Effector memory CD4-positive, alpha-beta T cell (primary cell): ENCODE data around the gene IFNG.

Experiments
- DNase-seq, 3 donors: peaks; one replicate each; pipeline ENCODE4 v3.0.0-alpha.2; 2020
- H3K27ac ChIP-seq: 2 replicates; pipeline ENCODE4 v1.7.0; 2013; ENCODE audit warnings: mild to moderate bottlenecking, low read length, moderate library complexity; ENCODE audit not compliant: insufficient read depth, poor library complexity, severe bottlenecking
- H3K27me3 ChIP-seq: replicated peaks from 2 replicates; pipeline ENCODE4 v1.7.0; 2013; ENCODE audit warnings: mild to moderate bottlenecking, low read length; ENCODE audit not compliant: insufficient read depth, control insufficient read depth, poor library complexity, severe bottlenecking
- H3K36me3 ChIP-seq: 2 replicates; pipeline ENCODE4 v1.7.0; 2013; ENCODE audit warnings: mild to moderate bottlenecking, low read length, moderate library complexity; ENCODE audit not compliant: control insufficient read depth, insufficient read depth
- H3K4me1 ChIP-seq: 2 replicates; pipeline ENCODE4 v1.7.0; 2013; ENCODE audit warnings: low read length, mild to moderate bottlenecking; ENCODE audit not compliant: control insufficient read depth, insufficient read depth, poor library complexity, severe bottlenecking
- H3K4me3 ChIP-seq: 2 replicates; pipeline ENCODE4 v1.7.0; 2013; ENCODE audit warnings: low read length, low read depth, mild to moderate bottlenecking; ENCODE audit not compliant: insufficient read depth, poor library complexity, severe bottlenecking
- H3K9me3 ChIP-seq: 2 replicates; pipeline ENCODE4 v1.7.0; 2013; ENCODE audit warnings: mild to moderate bottlenecking, low read length, moderate library complexity; ENCODE audit not compliant: control insufficient read depth

IFNG gene

DNA sequence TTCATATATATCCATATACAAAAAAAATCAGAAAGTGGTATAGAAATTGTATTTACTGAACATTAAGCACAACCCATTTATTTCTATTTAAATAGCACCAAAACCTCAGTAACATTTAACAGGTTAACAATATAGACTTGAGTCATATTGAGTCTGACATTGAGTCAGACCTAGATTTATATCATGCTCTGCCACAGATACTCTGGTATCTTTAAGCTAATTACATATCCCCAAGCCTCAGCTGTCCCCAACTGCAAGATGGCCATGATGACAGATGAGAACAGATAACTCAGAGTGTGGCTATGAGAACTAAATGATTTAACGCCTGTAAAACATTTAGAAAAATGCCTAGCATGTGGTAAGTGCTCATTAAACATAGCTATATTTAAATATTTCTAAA is 40.3 kb downstream of the IFNG start:
- Histone ChIP-seq H3K36me3 (no peaks in the 10 kb centered on the region), H3K4me1 (no peaks in the 10 kb centered on the region), H3K9me3 (no peaks in the 10 kb centered on the region), H3K27ac (no peak overlapping the region), H3K4me3 (no peak overlapping the region), H3K27me3 (no peaks in the 10 kb centered on the region)
- DNase-seq, result no peak

DNA sequence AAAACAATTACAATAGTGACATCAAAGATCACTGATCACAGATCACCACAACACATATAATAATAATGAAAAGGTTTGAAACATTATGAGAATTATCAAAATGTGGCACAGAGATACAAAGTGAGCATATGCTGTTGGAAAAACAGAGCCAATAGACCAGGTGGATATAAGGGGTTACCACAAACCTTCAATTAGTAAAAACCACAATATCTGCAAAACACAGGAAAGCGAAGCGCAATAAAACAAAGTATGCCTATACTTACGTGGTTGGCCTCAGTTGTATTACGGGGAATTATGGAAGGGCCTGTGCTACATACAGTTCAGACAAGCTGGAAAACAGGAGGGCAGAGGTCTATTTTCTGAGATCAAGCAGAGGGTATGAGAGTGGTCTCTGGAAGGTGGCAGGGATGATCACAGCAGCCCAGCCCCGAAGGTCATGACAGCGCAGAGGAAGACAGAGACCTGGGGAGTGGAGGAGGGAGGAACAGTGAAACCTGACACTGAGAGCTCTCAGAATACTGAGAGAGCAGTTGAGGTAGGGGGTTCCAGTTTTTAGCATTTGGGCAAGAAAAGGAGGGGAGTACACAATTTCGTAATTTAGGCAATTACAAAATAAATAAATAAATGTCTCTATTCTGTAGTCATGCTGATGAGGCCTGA is 41.3 kb downstream of the IFNG start:
- DNase-seq, result no peak
- Histone ChIP-seq H3K27ac (no peak overlapping the region), H3K36me3 (no peaks in the 10 kb centered on the region), H3K9me3 (no peaks in the 10 kb centered on the region), H3K4me3 (peak overlapping the region; percentile 20), H3K27me3 (no peaks in the 10 kb centered on the region), H3K4me1 (no peaks in the 10 kb centered on the region)

DNA sequence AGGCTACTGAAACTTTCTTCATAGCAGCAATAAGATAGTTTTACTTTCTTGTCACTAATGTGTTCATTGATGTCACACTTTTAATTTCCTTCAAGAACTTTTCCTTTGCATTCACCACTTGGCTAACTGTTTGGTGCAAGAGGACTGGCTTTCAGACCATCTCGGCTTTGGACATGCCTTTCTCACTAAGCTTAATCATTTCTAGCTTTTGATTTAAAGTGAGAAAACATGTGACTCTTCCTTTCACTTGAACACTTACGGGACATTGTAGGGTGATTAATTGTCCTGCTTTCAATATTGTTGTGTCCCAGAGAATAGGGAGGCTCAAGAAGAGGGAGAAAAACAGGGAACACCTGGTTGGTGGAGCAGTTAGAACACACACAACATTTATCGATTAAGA is 41.9 kb downstream of the IFNG start:
- Histone ChIP-seq H3K36me3 (no peaks in the 10 kb centered on the region), H3K27me3 (no peaks in the 10 kb centered on the region), H3K4me3 (no peak overlapping the region), H3K9me3 (no peaks in the 10 kb centered on the region), H3K4me1 (no peaks in the 10 kb centered on the region), H3K27ac (no peak overlapping the region)
- no peak for DNase-seq

DNA sequence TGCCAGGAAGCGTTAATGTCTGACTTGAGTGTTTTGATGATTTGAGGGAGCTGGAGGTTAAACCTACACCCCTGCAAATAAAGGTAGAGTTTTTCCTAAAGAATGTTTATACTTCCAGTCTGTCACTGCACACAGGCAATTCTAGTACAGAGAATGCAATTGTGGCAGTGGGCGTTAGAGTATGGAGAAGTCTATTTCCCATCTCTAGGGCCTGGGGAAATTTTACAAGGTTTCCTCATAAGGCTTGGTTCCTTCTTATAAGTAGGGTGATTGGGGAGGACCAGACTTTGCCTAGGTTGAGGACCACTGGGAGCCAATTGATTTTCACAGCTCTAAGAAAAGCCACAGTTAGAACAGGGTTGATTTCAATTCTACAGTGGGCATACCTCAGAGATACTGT is 44.3 kb downstream of the IFNG start:
- no peaks in the 10 kb centered on the region for H3K4me1 ChIP-seq
- no peak overlapping the region for H3K27ac ChIP-seq
- H3K36me3 ChIP-seq, result no peaks in the 10 kb centered on the region
- no peaks in the 10 kb centered on the region for H3K27me3 ChIP-seq
- no peak for DNase-seq
- no peaks in the 10 kb centered on the region for H3K9me3 ChIP-seq
- H3K4me3 ChIP-seq, result no peak overlapping the region

DNA sequence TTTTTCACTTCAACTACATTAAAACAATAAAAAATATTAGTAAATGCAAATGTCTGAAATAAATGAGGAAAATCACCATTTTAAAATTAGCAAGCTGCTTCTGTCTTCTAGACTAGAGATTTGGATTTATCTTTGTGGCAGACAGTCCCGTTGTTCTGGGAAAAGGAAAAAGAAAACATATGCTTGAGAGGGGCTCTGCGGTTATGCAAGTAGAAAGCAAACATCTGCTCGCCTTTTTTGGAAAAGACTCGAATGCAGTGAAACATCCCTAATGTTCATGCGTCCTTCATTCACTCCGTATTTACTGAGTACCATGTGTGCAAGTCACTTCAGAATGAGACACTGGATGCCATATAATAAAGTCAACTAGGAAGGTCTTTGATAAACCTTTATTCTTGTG is 44.9 kb downstream of the IFNG start:
- no peak overlapping the region for H3K27ac ChIP-seq
- no peak overlapping the region for H3K4me3 ChIP-seq
- DNase-seq, result no peak
- H3K9me3 ChIP-seq, result no peaks in the 10 kb centered on the region
- H3K4me1 ChIP-seq, result no peaks in the 10 kb centered on the region
- H3K27me3 ChIP-seq, result no peaks in the 10 kb centered on the region
- no peaks in the 10 kb centered on the region for H3K36me3 ChIP-seq

DNA sequence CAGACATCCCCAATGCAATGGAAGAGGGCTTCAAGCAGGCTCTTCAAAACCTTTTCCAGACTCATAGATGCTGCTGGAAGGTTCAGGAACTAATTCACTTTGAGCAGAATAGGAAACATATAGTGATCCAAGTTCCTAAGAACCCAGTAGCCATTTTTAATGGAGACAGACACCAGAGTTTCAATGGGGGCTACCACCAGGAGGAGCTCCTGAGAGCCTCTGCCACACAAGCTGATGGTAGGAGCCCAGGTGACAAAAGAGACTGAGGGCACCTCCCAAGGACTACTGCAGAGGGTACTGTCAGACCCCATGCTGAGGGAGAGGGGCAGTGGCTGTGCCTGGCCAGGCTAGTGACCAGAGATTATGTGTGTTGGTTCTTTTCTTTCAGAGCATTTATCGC is 45.9 kb downstream of the IFNG start:
- Histone ChIP-seq H3K4me3 (no peak overlapping the region), H3K9me3 (no peaks in the 10 kb centered on the region), H3K27me3 (no peaks in the 10 kb centered on the region), H3K36me3 (no peaks in the 10 kb centered on the region), H3K4me1 (no peaks in the 10 kb centered on the region), H3K27ac (no peak overlapping the region)
- peak in 2 of 3 donors; percentile 11 to 22 for DNase-seq

DNA sequence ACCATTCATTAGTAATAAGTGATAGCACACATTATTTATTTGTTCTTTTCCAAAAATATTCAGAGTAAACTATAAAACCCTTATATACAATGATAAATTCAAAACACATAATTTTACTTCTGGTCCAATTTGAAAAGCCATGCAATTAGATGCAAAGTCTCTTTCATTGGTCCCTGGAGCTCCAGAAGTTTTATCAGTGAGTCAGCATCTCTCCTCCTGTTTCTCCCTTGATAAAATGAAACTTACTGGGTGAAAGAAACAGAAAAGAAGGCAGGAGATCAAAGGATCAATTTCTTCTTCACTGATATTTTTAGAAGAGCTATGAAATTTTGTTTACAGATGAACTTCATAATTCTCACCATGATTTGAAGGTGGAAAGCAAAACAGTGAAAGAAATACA is 47.5 kb downstream of the IFNG start:
- H3K27ac ChIP-seq, result no peak overlapping the region
- H3K36me3 ChIP-seq, result no peaks in the 10 kb centered on the region
- no peaks in the 10 kb centered on the region for H3K9me3 ChIP-seq
- H3K4me3 ChIP-seq, result no peak overlapping the region
- DNase-seq, result no peak
- no peaks in the 10 kb centered on the region for H3K4me1 ChIP-seq
- H3K27me3 ChIP-seq, result no peaks in the 10 kb centered on the region

DNA sequence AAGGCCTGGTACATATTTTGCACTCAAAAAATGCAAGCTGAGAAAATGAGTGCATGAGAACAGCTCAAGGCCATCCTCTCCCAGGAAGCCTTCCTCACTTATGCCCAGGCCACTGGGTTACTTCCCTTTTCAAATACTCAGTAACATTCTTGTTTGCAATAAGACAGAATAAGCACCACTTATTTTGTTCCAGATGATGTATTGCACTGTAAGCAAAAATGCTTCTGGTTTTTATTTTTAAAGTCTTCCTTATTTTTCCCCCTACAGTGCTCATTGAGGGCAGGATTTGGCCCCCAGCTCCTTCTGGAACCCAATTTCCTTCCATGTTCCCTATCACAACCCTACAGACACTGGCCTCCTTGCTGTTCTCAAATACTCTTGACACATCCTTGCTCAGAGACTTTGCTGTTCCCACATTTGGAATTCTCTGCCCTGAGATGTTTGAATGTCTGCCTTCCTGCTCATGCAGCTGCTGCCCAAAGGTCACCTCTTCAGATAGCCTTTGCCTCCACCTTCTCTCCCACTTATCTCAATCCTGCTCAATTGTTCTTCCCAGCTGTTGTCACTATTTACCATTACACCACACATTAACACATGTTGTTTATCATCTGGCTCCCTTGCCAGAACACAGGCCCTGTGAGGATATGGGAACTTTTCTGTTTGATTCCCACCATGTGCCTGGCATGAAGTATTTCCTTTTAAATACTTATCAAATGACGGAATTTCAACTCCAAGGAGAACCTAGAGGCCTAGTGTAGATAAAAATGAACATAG is 49.9 kb downstream of the IFNG start:
- no peaks in the 10 kb centered on the region for H3K27me3 ChIP-seq
- no peak for DNase-seq
- H3K4me3 ChIP-seq, result no peak overlapping the region
- H3K9me3 ChIP-seq, result no peaks in the 10 kb centered on the region
- no peaks in the 10 kb centered on the region for H3K36me3 ChIP-seq
- no peaks in the 10 kb centered on the region for H3K4me1 ChIP-seq
- H3K27ac ChIP-seq, result no peak overlapping the region

DNA sequence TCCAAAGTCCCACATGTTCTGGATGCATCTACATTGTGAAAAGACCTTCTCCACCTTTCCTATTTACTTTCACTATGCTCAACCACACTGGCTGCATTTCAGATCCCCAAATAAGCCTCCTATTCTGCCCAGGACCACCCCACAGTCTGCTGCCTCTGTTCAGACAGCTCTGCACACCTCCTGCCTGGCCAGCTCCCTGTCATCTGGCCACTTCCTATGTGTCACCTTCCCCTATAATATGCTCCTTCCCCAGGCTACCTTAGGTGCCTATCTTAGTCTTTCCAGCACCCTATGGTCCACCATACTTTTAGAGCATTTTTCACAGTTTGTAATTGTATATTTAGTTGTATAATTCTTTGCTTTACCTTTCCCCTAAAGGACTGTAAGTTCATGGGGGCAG is 50.5 kb downstream of the IFNG start:
- H3K36me3 ChIP-seq, result no peaks in the 10 kb centered on the region
- no peaks in the 10 kb centered on the region for H3K27me3 ChIP-seq
- no peaks in the 10 kb centered on the region for H3K4me1 ChIP-seq
- no peak overlapping the region for H3K4me3 ChIP-seq
- H3K9me3 ChIP-seq, result no peaks in the 10 kb centered on the region
- DNase-seq, result no peak
- H3K27ac ChIP-seq, result no peak overlapping the region

DNA sequence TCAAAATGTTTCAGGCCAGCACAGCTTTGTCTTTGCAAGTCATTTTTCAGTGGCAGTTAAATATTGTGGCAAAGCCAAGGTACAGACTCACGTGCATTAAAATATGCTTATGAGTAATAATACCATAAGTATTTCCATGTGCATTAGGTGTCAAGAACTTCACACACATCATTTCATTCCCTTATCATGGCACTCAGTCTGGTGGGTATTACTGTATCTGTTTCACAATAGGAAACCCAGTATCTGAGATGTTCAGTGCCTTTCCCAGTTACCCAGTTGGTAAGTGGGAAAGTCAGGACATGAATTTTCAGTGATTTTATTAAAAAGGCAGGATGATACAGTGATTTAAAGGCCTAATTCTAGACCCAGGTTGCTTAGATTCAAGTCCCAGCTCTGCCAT is 52.9 kb downstream of the IFNG start:
- no peak for DNase-seq
- Histone ChIP-seq H3K27me3 (no peaks in the 10 kb centered on the region), H3K36me3 (no peaks in the 10 kb centered on the region), H3K4me3 (no peak overlapping the region), H3K9me3 (no peaks in the 10 kb centered on the region), H3K27ac (no peak overlapping the region), H3K4me1 (no peaks in the 10 kb centered on the region)
